Loucy (cell line): ENCODE data around the gene IGSF21.

Experiments used
- EZH2phosphoT487 ChIP-seq: fragments of 200-600 bp; IDR thresholded peaks from 2 replicates; pipeline ENCODE4 v1.6.1; 2018; ENCODE audit warnings: antibody characterized with exemption, mild to moderate bottlenecking, moderate library complexity, borderline replicate concordance
- TF ChIP-seq, protein P1 (sequence below): fragments of 200-600 bp; sonication (generic); conservative IDR thresholded peaks from 2 replicates; pipeline ENCODE4 v1.5.1; 2014; ENCODE audit warnings: mild to moderate bottlenecking, antibody characterized with exemption, low read length

DNA sequence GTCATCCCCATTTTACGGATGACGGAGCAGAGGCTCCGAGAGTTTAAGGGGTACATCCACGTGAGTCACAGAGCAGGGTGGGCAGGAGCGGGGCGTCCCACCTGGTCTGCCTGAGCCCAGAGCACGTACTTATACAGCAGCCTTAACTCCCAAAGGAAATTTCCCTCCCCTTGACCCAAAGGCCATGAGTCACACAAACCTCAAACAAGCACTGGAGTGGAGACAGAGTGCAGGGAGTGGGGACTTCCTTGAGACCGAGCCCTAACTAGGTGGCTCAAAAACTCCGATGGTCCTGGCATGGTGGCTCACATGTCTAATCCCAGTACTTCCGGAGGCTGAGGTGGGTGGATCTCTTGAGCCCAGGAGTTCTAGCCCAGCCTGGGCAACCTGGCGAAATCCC is 231.6 kb downstream of the IGSF21 start:
- TF ChIP-seq, protein P1, sequence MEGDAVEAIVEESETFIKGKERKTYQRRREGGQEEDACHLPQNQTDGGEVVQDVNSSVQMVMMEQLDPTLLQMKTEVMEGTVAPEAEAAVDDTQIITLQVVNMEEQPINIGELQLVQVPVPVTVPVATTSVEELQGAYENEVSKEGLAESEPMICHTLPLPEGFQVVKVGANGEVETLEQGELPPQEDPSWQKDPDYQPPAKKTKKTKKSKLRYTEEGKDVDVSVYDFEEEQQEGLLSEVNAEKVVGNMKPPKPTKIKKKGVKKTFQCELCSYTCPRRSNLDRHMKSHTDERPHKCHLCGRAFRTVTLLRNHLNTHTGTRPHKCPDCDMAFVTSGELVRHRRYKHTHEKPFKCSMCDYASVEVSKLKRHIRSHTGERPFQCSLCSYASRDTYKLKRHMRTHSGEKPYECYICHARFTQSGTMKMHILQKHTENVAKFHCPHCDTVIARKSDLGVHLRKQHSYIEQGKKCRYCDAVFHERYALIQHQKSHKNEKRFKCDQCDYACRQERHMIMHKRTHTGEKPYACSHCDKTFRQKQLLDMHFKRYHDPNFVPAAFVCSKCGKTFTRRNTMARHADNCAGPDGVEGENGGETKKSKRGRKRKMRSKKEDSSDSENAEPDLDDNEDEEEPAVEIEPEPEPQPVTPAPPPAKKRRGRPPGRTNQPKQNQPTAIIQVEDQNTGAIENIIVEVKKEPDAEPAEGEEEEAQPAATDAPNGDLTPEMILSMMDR = no peak
- no peak for TF ChIP-seq EZH2phosphoT487
